Suprapubic skin (tissue), 3 donors: ENCODE data around the gene DENND4B.

Experiments
- POLR2AphosphoS5 ChIP-seq, 3 donors: sonication (generic); formaldehyde crosslinking; IDR thresholded peaks; one replicate each; pipeline ENCODE4 v1.6.1; 2017; ENCODE audit warnings: antibody characterized with exemption in 3 of 3
- TF ChIP-seq, protein P1 (sequence below), 2 donors: fragments of 200-600 bp in 1 of 2; fragments of 450-650 bp in 1 of 2; sonication (generic) in 1 of 2; IDR thresholded peaks; one replicate each; pipeline ENCODE4 v1.5.1; 2016 to 2019; ENCODE audit warnings: antibody characterized with exemption in 2 of 2, mild to moderate bottlenecking in 1 of 2, moderate library complexity in 1 of 2

- TF ChIP-seq, protein P1, sequence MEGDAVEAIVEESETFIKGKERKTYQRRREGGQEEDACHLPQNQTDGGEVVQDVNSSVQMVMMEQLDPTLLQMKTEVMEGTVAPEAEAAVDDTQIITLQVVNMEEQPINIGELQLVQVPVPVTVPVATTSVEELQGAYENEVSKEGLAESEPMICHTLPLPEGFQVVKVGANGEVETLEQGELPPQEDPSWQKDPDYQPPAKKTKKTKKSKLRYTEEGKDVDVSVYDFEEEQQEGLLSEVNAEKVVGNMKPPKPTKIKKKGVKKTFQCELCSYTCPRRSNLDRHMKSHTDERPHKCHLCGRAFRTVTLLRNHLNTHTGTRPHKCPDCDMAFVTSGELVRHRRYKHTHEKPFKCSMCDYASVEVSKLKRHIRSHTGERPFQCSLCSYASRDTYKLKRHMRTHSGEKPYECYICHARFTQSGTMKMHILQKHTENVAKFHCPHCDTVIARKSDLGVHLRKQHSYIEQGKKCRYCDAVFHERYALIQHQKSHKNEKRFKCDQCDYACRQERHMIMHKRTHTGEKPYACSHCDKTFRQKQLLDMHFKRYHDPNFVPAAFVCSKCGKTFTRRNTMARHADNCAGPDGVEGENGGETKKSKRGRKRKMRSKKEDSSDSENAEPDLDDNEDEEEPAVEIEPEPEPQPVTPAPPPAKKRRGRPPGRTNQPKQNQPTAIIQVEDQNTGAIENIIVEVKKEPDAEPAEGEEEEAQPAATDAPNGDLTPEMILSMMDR (IDR thresholded peaks at IDR 0.05): no peak
- TF ChIP-seq POLR2AphosphoS5 (IDR thresholded peaks at IDR 0.05): no peak
These were observed 30.3 kb upstream of the DENND4B start for GRCh38 chr1:153976819-153977249.
